Activated CD4-positive, alpha-beta T cell treated with anti-CD3 and anti-CD28 coated beads, Interleukin-2, Interleukin-4, amounts not matched to agents 100 ng/mL and 50 ng/mL, durations not matched to agents 16 hours and 8 hours (primary cell): ENCODE measurements around the gene KIF6.
"Not testable (repeated sequence)": the region's sequence is repeated elsewhere in the genome, so short reads cannot be mapped to it uniquely, and the experiment has no call there.

Experiments used
- DNase-seq: peaks from one replicate; pipeline ENCODE4 v3.0.0-alpha.2; 2020; ENCODE audit warnings: low spot score

KIF6 gene

GRCh38 chr6:39313526-39314272 is 411.5 kb downstream of the KIF6 start:
- no peak for DNase-seq

GRCh38 chr6:39312912-39313525 is 412.2 kb downstream of the KIF6 start:
- DNase-seq = no peak

- no peak for DNase-seq
Observed at GRCh38 chr6:39310542-39310941, 414.7 kb downstream of the KIF6 start.

- DNase-seq = peak; percentile 61
Observed at GRCh38 chr6:39309942-39310531, 415.2 kb downstream of the KIF6 start.

GRCh38 chr6:39307462-39307861 is 417.7 kb downstream of the KIF6 start:
- DNase-seq = no peak

- no peak for DNase-seq
Observed at GRCh38 chr6:39304951-39305350, 420.3 kb downstream of the KIF6 start.

GRCh38 chr6:39303425-39304153 is 421.6 kb downstream of the KIF6 start:
- DNase-seq = no peak

GRCh38 chr6:39302669-39303424 is 422.4 kb downstream of the KIF6 start:
- DNase-seq = peak; percentile 86

- DNase-seq = no peak
Observed at GRCh38 chr6:39302011-39302410, 423.2 kb downstream of the KIF6 start.

GRCh38 chr6:39301606-39302005 is 423.6 kb downstream of the KIF6 start:
- DNase-seq = no peak

- DNase-seq = no peak
Observed at GRCh38 chr6:39300739-39301138, 424.5 kb downstream of the KIF6 start.

- DNase-seq = no peak
Observed at GRCh38 chr6:39298061-39298460, 427.1 kb downstream of the KIF6 start.

- no peak for DNase-seq
Observed at GRCh38 chr6:39296745-39297640, 428.2 kb downstream of the KIF6 start.

GRCh38 chr6:39295611-39296011 is 429.6 kb downstream of the KIF6 start:
- no peak for DNase-seq

GRCh38 chr6:39294899-39295298 is 430.3 kb downstream of the KIF6 start:
- DNase-seq = no peak

- DNase-seq = no peak
Observed at GRCh38 chr6:39294133-39294532, 431.1 kb downstream of the KIF6 start.

GRCh38 chr6:39292637-39293036 is 432.6 kb downstream of the KIF6 start:
- no peak for DNase-seq

- peak; percentile 6 for DNase-seq
Observed at GRCh38 chr6:39289490-39289889, 435.7 kb downstream of the KIF6 start.

- no peak for DNase-seq
Observed at GRCh38 chr6:39287601-39288000, 437.6 kb downstream of the KIF6 start.

GRCh38 chr6:39286596-39286995 is 438.6 kb downstream of the KIF6 start:
- DNase-seq = not testable (repeated sequence)

GRCh38 chr6:39282774-39283173 is 442.4 kb downstream of the KIF6 start:
- no peak for DNase-seq
